GM12878 (cell line): ENCODE measurements around the gene AGBL4. TPM values are rescaled to one million over a fixed set of nuclear protein-coding genes. Genes with fewer than 3 reads are reported as not detected.

ENCODE experiments used
- CHD2 ChIP-seq: IDR thresholded peaks from 2 replicates; pipeline ENCODE4 v1.6.1; 2011; ENCODE audit warnings: low read depth, low read length, improper control_type of control experiment, borderline replicate concordance
- CREM ChIP-seq: IDR thresholded peaks from 2 replicates; pipeline ENCODE4 v1.6.1; 2014; ENCODE audit warnings: antibody characterized with exemption, low read depth
- DPF2 ChIP-seq: fragments of 450-650 bp; IDR thresholded peaks from 2 replicates; pipeline ENCODE4 v1.6.1; 2017; ENCODE audit warnings: mild to moderate bottlenecking
- GATAD2B ChIP-seq: fragments of 450-650 bp; conservative IDR thresholded peaks from 2 replicates; pipeline ENCODE4 v1.6.1; 2017; ENCODE audit warnings: low read depth, mild to moderate bottlenecking, moderate library complexity
- MTA3 ChIP-seq: IDR thresholded peaks from 2 replicates; pipeline ENCODE4 v1.6.1; 2012; ENCODE audit warnings: low read length, inconsistent platforms, borderline replicate concordance
- polyA plus RNA-seq, 11 experiments: library from polyadenylated mRNA; depleted of rRNA in 4 of 11; unstranded in 6 of 11; stranded (reverse) in 5 of 11; fragments of >200 nt; fragmentation: Nextera tagmentation in 4 of 11; fragmentation: Illumina TruSeq in 1 of 11; extraction: Ambion mirVana in 4 of 11; extraction: Trizol in 1 of 11; gene quantifications; 1 replicate in 1 of 11; 2 replicates in 10 of 11; pipeline versions ENCODE4 v1.2.1 to v1.2.3, GENCODE V29; 2011 to 2016; ENCODE audit warnings: inconsistent platforms in 2 of 11, missing spikeins in 2 of 11, low read depth in 1 of 11
- total RNA-seq, 4 experiments: library from RNA; depleted of rRNA in 3 of 4; stranded (reverse); fragments of >200 nt in 3 of 4; fragmentation: Illumina TruSeq in 1 of 4; extraction: Trizol in 1 of 4; gene quantifications; 2 replicates each; pipeline versions ENCODE4 v1.2.1 to v1.2.3, GENCODE V29; 2013 to 2021
- TF ChIP-seq, protein P1 (sequence below): fragments of 450-650 bp; formaldehyde crosslinking; IDR thresholded peaks from 2 replicates; pipeline ENCODE4 v1.4.0; 2022; ENCODE audit warnings: mild to moderate bottlenecking, moderate library complexity
- TF ChIP-seq, protein P2 (sequence below): fragments of 450-650 bp; formaldehyde crosslinking; IDR thresholded peaks from 2 replicates; pipeline ENCODE4 v1.4.0; 2020; ENCODE audit warnings: mild to moderate bottlenecking, moderate library complexity

The AGBL4 gene
- total and polyA plus RNA-seq, 10 of the 15 experiments (the other 5 are each of a cell fraction or from before 2014, with no cell fraction given): 0.31 TPM; not detected in 9

DNA sequence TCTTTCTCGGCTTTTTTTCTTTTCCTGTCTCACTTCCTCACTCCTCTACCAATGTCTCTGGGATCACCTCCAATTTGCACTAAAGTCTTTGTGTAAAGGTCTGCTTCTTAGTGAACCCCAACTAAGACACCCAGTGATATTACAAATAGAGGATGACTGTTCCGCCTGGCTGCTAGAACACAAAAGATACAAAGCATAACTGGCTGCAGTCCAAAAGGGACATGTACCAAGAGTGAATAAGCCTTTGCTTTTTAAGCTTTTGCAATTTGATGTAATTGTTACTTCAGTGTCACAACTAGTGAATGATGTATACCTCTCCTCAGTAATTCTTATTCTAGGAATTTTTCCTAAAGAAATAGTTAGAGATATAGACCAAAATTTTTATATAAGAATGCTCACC lies 1164.3 kb downstream of the AGBL4 start (continued):
- TF ChIP-seq, protein P1, sequence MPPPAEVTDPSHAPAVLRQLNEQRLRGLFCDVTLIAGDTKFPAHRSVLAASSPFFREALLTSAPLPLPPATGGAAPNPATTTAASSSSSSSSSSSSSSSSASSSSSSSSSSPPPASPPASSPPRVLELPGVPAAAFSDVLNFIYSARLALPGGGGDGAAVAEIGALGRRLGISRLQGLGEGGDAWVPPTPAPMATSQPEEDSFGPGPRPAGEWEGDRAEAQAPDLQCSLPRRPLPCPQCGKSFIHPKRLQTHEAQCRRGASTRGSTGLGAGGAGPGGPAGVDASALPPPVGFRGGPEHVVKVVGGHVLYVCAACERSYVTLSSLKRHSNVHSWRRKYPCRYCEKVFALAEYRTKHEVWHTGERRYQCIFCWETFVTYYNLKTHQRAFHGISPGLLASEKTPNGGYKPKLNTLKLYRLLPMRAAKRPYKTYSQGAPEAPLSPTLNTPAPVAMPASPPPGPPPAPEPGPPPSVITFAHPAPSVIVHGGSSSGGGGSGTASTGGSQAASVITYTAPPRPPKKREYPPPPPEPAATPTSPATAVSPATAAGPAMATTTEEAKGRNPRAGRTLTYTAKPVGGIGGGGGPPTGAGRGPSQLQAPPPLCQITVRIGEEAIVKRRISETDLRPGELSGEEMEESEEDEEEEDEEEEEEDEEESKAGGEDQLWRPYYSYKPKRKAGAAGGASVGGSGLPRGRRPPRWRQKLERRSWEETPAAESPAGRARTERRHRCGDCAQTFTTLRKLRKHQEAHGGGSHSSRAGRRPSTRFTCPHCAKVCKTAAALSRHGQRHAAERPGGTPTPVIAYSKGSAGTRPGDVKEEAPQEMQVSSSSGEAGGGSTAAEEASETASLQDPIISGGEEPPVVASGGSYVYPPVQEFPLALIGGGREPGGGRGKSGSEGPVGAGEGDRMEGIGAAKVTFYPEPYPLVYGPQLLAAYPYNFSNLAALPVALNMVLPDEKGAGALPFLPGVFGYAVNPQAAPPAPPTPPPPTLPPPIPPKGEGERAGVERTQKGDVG (CRISPR knock-in tag): no peak
- TF ChIP-seq CHD2 (no peak), GATAD2B (no peak), CREM (no peak), DPF2 (no peak), MTA3 (no peak)
- TF ChIP-seq, protein P2, sequence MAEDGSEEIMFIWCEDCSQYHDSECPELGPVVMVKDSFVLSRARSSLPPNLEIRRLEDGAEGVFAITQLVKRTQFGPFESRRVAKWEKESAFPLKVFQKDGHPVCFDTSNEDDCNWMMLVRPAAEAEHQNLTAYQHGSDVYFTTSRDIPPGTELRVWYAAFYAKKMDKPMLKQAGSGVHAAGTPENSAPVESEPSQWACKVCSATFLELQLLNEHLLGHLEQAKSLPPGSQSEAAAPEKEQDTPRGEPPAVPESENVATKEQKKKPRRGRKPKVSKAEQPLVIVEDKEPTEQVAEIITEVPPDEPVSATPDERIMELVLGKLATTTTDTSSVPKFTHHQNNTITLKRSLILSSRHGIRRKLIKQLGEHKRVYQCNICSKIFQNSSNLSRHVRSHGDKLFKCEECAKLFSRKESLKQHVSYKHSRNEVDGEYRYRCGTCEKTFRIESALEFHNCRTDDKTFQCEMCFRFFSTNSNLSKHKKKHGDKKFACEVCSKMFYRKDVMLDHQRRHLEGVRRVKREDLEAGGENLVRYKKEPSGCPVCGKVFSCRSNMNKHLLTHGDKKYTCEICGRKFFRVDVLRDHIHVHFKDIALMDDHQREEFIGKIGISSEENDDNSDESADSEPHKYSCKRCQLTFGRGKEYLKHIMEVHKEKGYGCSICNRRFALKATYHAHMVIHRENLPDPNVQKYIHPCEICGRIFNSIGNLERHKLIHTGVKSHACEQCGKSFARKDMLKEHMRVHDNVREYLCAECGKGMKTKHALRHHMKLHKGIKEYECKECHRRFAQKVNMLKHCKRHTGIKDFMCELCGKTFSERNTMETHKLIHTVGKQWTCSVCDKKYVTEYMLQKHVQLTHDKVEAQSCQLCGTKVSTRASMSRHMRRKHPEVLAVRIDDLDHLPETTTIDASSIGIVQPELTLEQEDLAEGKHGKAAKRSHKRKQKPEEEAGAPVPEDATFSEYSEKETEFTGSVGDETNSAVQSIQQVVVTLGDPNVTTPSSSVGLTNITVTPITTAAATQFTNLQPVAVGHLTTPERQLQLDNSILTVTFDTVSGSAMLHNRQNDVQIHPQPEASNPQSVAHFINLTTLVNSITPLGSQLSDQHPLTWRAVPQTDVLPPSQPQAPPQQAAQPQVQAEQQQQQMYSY (CRISPR knock-in tag): no peak
